SK-N-SH (cell line): ENCODE measurements around the gene UCN2. TPM values are rescaled to one million over a fixed set of nuclear protein-coding genes. Genes with fewer than 3 reads are reported as not detected.

Experiments used
- CTCF ChIA-PET: fragments of 300-600, 350-600 bp; formaldehyde crosslinking; extraction: SDS; loops from one replicate; lab custom pipeline; 2021; lab: Yijun Ruan, JAX
- POLR2A ChIA-PET: fragments of 350-600 bp; sonication (Branson Sonifier 250); formaldehyde crosslinking; extraction: SDS; loops from one replicate; lab custom pipeline; 2020; ENCODE audit warnings: antibody characterized with exemption, inconsistent platforms; lab: Yijun Ruan, JAX
- DNase-seq: peaks from one replicate; pipeline ENCODE4 v3.0.0; 2012
- H2AFZ ChIP-seq: fragments of 200-600 bp; sonication (generic); 2 replicates; pipeline ENCODE4 v1.8.1; 2016; ENCODE audit warnings: antibody characterized with exemption, mild to moderate bottlenecking, low read depth
- H3F3A ChIP-seq: fragments of 200-600 bp; sonication (generic); replicated peaks from 2 replicates; pipeline ENCODE3; 2016; ENCODE audit warnings: antibody characterized with exemption, mild to moderate bottlenecking; ENCODE audit not compliant: insufficient read depth
- H3K27ac ChIP-seq, 2 experiments: fragments of 200-500 bp in 1 of 2; fragments of 200-600 bp in 1 of 2; sonication (Bioruptor generic) in 1 of 2; sonication (generic), shearing (Covaris generic) in 1 of 2; 2 replicates each; pipeline versions ENCODE4 v1.5.1 to v1.6.1; 2014 to 2016; ENCODE audit warnings: low read depth in 2 of 2, inconsistent platforms in 1 of 2, low read length in 1 of 2, mild to moderate bottlenecking in 1 of 2, mixed read lengths in 1 of 2
- H3K27me3 ChIP-seq: fragments of 200-600 bp; sonication (generic), shearing (Covaris generic); 2 replicates; pipeline ENCODE4 v1.6.1; 2016; ENCODE audit warnings: mixed run types; ENCODE audit not compliant: insufficient read depth
- H3K36me3 ChIP-seq, 2 experiments: fragments of 200-500 bp in 1 of 2; fragments of 200-600 bp in 1 of 2; sonication (Bioruptor generic) in 1 of 2; sonication (generic) in 1 of 2; replicated peaks in 1 of 2; 2 replicates each; pipeline versions ENCODE3 to v1.5.1; 2014 to 2016; ENCODE audit warnings: low read length in 1 of 2, mild to moderate bottlenecking in 1 of 2; ENCODE audit not compliant: insufficient read depth in 2 of 2, control insufficient read depth in 1 of 2
- H3K4me1 ChIP-seq, 2 experiments: fragments of 200-500 bp in 1 of 2; fragments of 200-600 bp in 1 of 2; sonication (Bioruptor generic) in 1 of 2; sonication (generic), shearing (Covaris generic) in 1 of 2; 2 replicates each; pipeline versions ENCODE4 v1.5.1 to v1.6.1; 2014 to 2016; ENCODE audit warnings: low read depth in 1 of 2, low read length in 1 of 2, mixed run types in 1 of 2; ENCODE audit not compliant: insufficient read depth in 2 of 2, control insufficient read depth in 1 of 2
- H3K4me2 ChIP-seq: fragments of 200-600 bp; sonication (generic), shearing (Covaris generic); 2 replicates; pipeline ENCODE4 v1.6.1; 2017; ENCODE audit warnings: mixed run types
- H3K4me3 ChIP-seq, 2 experiments: fragments of 200-500 bp in 1 of 2; fragments of 200-600 bp in 1 of 2; sonication (Bioruptor generic) in 1 of 2; sonication (generic), shearing (Covaris generic) in 1 of 2; 2 replicates each; pipeline versions ENCODE4 v1.5.1 to v1.8.1; 2014 to 2016; ENCODE audit warnings: low read depth in 2 of 2, inconsistent platforms in 1 of 2, low read length in 1 of 2, mild to moderate bottlenecking in 1 of 2, mixed read lengths in 1 of 2, moderate library complexity in 1 of 2
- H3K79me2 ChIP-seq: fragments of 200-600 bp; sonication (generic); 2 replicates; pipeline ENCODE4 v1.8.1; 2017; ENCODE audit warnings: mild to moderate bottlenecking; ENCODE audit not compliant: insufficient read depth
- H3K9ac ChIP-seq: fragments of 200-600 bp; sonication (generic); 2 replicates; pipeline ENCODE4 v1.6.1; 2017; ENCODE audit warnings: mixed run types
- H3K9me2 ChIP-seq: fragments of 200-600 bp; sonication (generic); 2 replicates; pipeline ENCODE4 v1.6.1; 2017; ENCODE audit warnings: mixed run types
- H3K9me3 ChIP-seq: fragments of 200-600 bp; sonication (generic); 2 replicates; pipeline ENCODE4 v1.6.1; 2017; ENCODE audit warnings: mixed run types, mild to moderate bottlenecking, moderate library complexity
- H4K20me1 ChIP-seq: fragments of 200-600 bp; sonication (generic); 2 replicates; pipeline ENCODE4 v1.6.1; 2017; ENCODE audit warnings: mild to moderate bottlenecking, mixed run types; ENCODE audit not compliant: insufficient read depth
- ELF1 ChIP-seq: IDR thresholded peaks from 2 replicates; pipeline ENCODE4 v1.4.0; 2012
- EP300 ChIP-seq, 2 experiments: IDR thresholded peaks; 2 replicates each; pipeline versions ENCODE4 v1.4.0 to v1.6.1; 2012; ENCODE audit warnings: borderline replicate concordance in 1 of 2, low read depth in 1 of 2, low read length in 1 of 2
- EZH2phosphoT487 ChIP-seq: fragments of 200-600 bp; sonication (generic); IDR thresholded peaks from 2 replicates; pipeline ENCODE4 v1.6.1; 2017; ENCODE audit warnings: low read depth, mixed run types, mild to moderate bottlenecking, antibody characterized with exemption, moderate library complexity, borderline replicate concordance
- FOSL2 ChIP-seq: IDR thresholded peaks from 2 replicates; pipeline ENCODE4 v1.4.0; 2012; ENCODE audit warnings: low read depth, mild to moderate bottlenecking, moderate library complexity, borderline replicate concordance
- FOXJ3 ChIP-seq: sonication (generic); formaldehyde crosslinking; IDR thresholded peaks from 2 replicates; pipeline ENCODE4 v1.5.1; 2020; ENCODE audit warnings: mild to moderate bottlenecking, missing genetic modification reagents
- FOXM1 ChIP-seq: IDR thresholded peaks from 2 replicates; pipeline ENCODE4 v1.4.0; 2012; ENCODE audit warnings: low read depth, mild to moderate bottlenecking
- MEF2A ChIP-seq: IDR thresholded peaks from 2 replicates; pipeline ENCODE4 v1.4.0; 2012; ENCODE audit warnings: low read depth, borderline replicate concordance
- NRF1 ChIP-seq: IDR thresholded peaks from 2 replicates; pipeline ENCODE4 v1.6.1; 2012; ENCODE audit warnings: low read depth, mild to moderate bottlenecking, low read length
- PBX3 ChIP-seq: IDR thresholded peaks from 2 replicates; pipeline ENCODE4; 2012
- POLR2AphosphoS5 ChIP-seq: IDR thresholded peaks from 2 replicates; pipeline ENCODE4 v1.6.1; 2012; ENCODE audit warnings: low read depth, low read length
- RAD21 ChIP-seq: IDR thresholded peaks from 2 replicates; pipeline ENCODE4 v1.6.1; 2012; ENCODE audit warnings: mild to moderate bottlenecking, low read length
- REST ChIP-seq: IDR thresholded peaks from 2 replicates; pipeline ENCODE4 v1.6.1; 2012; ENCODE audit warnings: mild to moderate bottlenecking, low read depth, low read length, moderate library complexity
- SIN3A ChIP-seq: IDR thresholded peaks from 2 replicates; pipeline ENCODE4 v1.6.1; 2012; ENCODE audit warnings: low read depth, mild to moderate bottlenecking, low read length, moderate library complexity, borderline replicate concordance
- SMC3 ChIP-seq: IDR thresholded peaks from 2 replicates; pipeline ENCODE4 v1.6.1; 2012; ENCODE audit warnings: low read depth, low read length, improper control_type of control experiment
- USF2 ChIP-seq: fragments of 150-350 bp; IDR thresholded peaks from 2 replicates; pipeline ENCODE4 v1.6.1; 2017; ENCODE audit warnings: antibody characterized with exemption, low read length, low read depth, borderline replicate concordance
- WGBS: methylation state at CpG from one replicate; pipeline ENCODE4 v1.1.6; 2017; ENCODE audit warnings: low lambda C conversion rate; 5-methylcytosine and 5-hydroxymethylcytosine counted together
- polyA plus RNA-seq, 3 experiments: library from polyadenylated mRNA; depleted of rRNA; stranded (reverse); fragments of >200 nt; gene quantifications; 2 replicates each; pipeline ENCODE4 v1.2.3, GENCODE V29; 2012
- TF ChIP-seq, protein P1 (sequence below): IDR thresholded peaks from 2 replicates; pipeline ENCODE4 v1.4.0; 2012; ENCODE audit warnings: low read depth
- TF ChIP-seq, protein P2 (sequence below): fragments of 150-350 bp; IDR thresholded peaks from 2 replicates; pipeline ENCODE4 v1.6.1; 2016; ENCODE audit warnings: mild to moderate bottlenecking, low read depth, low read length

Gene UCN2
- polyA plus RNA-seq, 1 of the 3 experiments (the other 2 are of a cell fraction): 0.69 TPM

GRCh38 chr3:48518069-48518468 lies 45.5 kb downstream of the UCN2 start:
- CTCF ChIA-PET: no interaction called here
- Histone ChIP-seq H3F3A (no peaks in the 10 kb centered on the region), H3K9me3 (no peaks in the 10 kb centered on the region), H4K20me1 (no peaks in the 10 kb centered on the region), H2AFZ (no peak overlapping the region), H3K27ac (no peak overlapping the region), H3K9ac (no peak overlapping the region), H3K4me1 (no peaks in the 10 kb centered on the region), H3K4me3 (no peak overlapping the region), H3K9me2 (no peaks in the 10 kb centered on the region), H3K4me2 (no peak overlapping the region)
- 97% methylated on average over 5 of the region's 6 CpGs for WGBS
- no peak for TF ChIP-seq RAD21
- TF ChIP-seq EZH2phosphoT487: no peak
- TF ChIP-seq, all 33 proteins: peak for 0
- H3K36me3 ChIP-seq: no peaks in the 10 kb centered on the region
- H3K79me2 ChIP-seq: no peaks in the 10 kb centered on the region
- no peak for DNase-seq
- no peaks in the 10 kb centered on the region for H3K27me3 ChIP-seq
- POLR2A ChIA-PET: no interaction called here

GRCh38 chr3:48516571-48516970 lies 47.0 kb downstream of the UCN2 start:
- Histone ChIP-seq H3K27ac (no peak overlapping the region), H3K4me2 (no peak overlapping the region), H3K4me1 (no peaks in the 10 kb centered on the region), H3K9me2 (no peaks in the 10 kb centered on the region), H3K79me2 (no peaks in the 10 kb centered on the region), H2AFZ (no peak overlapping the region), H3K27me3 (no peaks in the 10 kb centered on the region), H3K9ac (no peak overlapping the region), H4K20me1 (no peaks in the 10 kb centered on the region), H3F3A (no peaks in the 10 kb centered on the region), H3K9me3 (no peaks in the 10 kb centered on the region), H3K36me3 (no peaks in the 10 kb centered on the region), H3K4me3 (no peak overlapping the region)
- CTCF ChIA-PET: interaction anchor here (0.8 to 2.6 kb wide), 3 partner anchors 42 to 81 kb away, joined by 3 to 10 read pairs (median 3); no protein-coding TSS in a partner anchor
- WGBS: 75% methylated on average over 2 of the region's 8 CpGs
- no peak for DNase-seq
- TF ChIP-seq NRF1 (no peak), EP300 (IDR thresholded peaks at IDR 0.05; ENCODE audit: borderline replicate concordance in 1 of 2, low read depth in 1 of 2, low read length in 1 of 2) (no peak), USF2 (no peak), MEF2A (no peak), FOSL2 (no peak), POLR2AphosphoS5 (no peak), PBX3 (no peak), SIN3A (no peak), SMC3 (no peak), EZH2phosphoT487 (no peak), FOXM1 (no peak), ELF1 (no peak), REST (no peak), RAD21 (no peak), FOXJ3 (CRISPR knock-in tag) (no peak)
- TF ChIP-seq, protein P1, sequence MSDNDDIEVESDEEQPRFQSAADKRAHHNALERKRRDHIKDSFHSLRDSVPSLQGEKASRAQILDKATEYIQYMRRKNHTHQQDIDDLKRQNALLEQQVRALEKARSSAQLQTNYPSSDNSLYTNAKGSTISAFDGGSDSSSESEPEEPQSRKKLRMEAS: no peak
- TF ChIP-seq, protein P2, sequence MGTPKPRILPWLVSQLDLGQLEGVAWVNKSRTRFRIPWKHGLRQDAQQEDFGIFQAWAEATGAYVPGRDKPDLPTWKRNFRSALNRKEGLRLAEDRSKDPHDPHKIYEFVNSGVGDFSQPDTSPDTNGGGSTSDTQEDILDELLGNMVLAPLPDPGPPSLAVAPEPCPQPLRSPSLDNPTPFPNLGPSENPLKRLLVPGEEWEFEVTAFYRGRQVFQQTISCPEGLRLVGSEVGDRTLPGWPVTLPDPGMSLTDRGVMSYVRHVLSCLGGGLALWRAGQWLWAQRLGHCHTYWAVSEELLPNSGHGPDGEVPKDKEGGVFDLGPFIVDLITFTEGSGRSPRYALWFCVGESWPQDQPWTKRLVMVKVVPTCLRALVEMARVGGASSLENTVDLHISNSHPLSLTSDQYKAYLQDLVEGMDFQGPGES: no peak
- POLR2A ChIA-PET: no interaction called here
